Measurements from ENCODE around the gene RASGRF1. TPM values are rescaled to one million over a fixed set of nuclear protein-coding genes. Genes with fewer than 3 reads are reported as not detected.

The RASGRF1 gene
- total RNA-seq, 2 experiments from 2014 or later, result 3.0 to 4.5 TPM

- intact Hi-C loops (cut with micrococcal nuclease; ENCODE audit: unreplicated experiment), result no loop called here
- CTCF ChIA-PET (ENCODE audit: unreplicated experiment), result no interaction called here
- Histone ChIP-seq H4K20me1 (ENCODE audit: insufficient read depth, low read length) (no peaks in the 10 kb centered on the region), H3K36me3 (ENCODE audit: insufficient read depth, low read length) (no peaks in the 10 kb centered on the region), H3K4me1 (ENCODE audit: insufficient read depth, low read length, poor library complexity, severe bottlenecking) (peaks cover 17% of the 10 kb centered on the region), H3K27ac (ENCODE audit: low read depth, low read length, poor library complexity, severe bottlenecking) (no peak overlapping the region), H3K4me3 (ENCODE audit: low read depth, low read length, poor library complexity, severe bottlenecking) (no peak overlapping the region), H2AFZ (ENCODE audit: low read length) (no peak overlapping the region), H3K4me2 (ENCODE audit: low read length) (no peak overlapping the region), H3K9me2 (ENCODE audit: insufficient read depth, low read length) (no peaks in the 10 kb centered on the region), H3K79me2 (ENCODE audit: insufficient read depth, low read depth, low read length) (no peaks in the 10 kb centered on the region), H3K9me3 (ENCODE audit: low read length) (no peaks in the 10 kb centered on the region)
- no peak for TF ChIP-seq EZH2phosphoT487 (IDR thresholded peaks at IDR 0.05; ENCODE audit: borderline replicate concordance, low read depth, low read length)
- no peak for TF ChIP-seq CTCF (conservative IDR thresholded peaks at IDR 0.05; ENCODE audit: low read length)
- no peak for DNase-seq (ENCODE audit: low spot score)
- POLR2A ChIA-PET, result no interaction called here
- no TSS peak for BruUV-seq (replicated peaks)
Observed at GRCh38 chr15:78949461-78949860, 141.1 kb downstream of the RASGRF1 start.

- Histone ChIP-seq H3K36me3 (ENCODE audit: insufficient read depth, low read length) (no peaks in the 10 kb centered on the region), H2AFZ (ENCODE audit: low read length) (no peak overlapping the region), H3K4me2 (ENCODE audit: low read length) (no peak overlapping the region), H3K4me3 (ENCODE audit: low read depth, low read length, poor library complexity, severe bottlenecking) (no peak overlapping the region), H3K79me2 (ENCODE audit: insufficient read depth, low read depth, low read length) (no peaks in the 10 kb centered on the region), H3K9me2 (ENCODE audit: insufficient read depth, low read length) (no peaks in the 10 kb centered on the region), H3K4me1 (ENCODE audit: insufficient read depth, low read length, poor library complexity, severe bottlenecking) (peaks cover 22% of the 10 kb centered on the region), H3K27ac (ENCODE audit: low read depth, low read length, poor library complexity, severe bottlenecking) (no peak overlapping the region), H4K20me1 (ENCODE audit: insufficient read depth, low read length) (no peaks in the 10 kb centered on the region), H3K9me3 (ENCODE audit: low read length) (no peaks in the 10 kb centered on the region)
- DNase-seq (ENCODE audit: low spot score), result no peak
- intact Hi-C loops (cut with micrococcal nuclease; ENCODE audit: unreplicated experiment), result no loop called here
- TF ChIP-seq CTCF (conservative IDR thresholded peaks at IDR 0.05; ENCODE audit: low read length) (no peak), EZH2phosphoT487 (IDR thresholded peaks at IDR 0.05; ENCODE audit: borderline replicate concordance, low read depth, low read length) (no peak)
- BruUV-seq (replicated peaks), result no TSS peak
- ChIA-PET CTCF (ENCODE audit: unreplicated experiment) (no interaction called here), POLR2A (no interaction called here)
Observed at GRCh38 chr15:78947506-78947905, 143.1 kb downstream of the RASGRF1 start.

DNA sequence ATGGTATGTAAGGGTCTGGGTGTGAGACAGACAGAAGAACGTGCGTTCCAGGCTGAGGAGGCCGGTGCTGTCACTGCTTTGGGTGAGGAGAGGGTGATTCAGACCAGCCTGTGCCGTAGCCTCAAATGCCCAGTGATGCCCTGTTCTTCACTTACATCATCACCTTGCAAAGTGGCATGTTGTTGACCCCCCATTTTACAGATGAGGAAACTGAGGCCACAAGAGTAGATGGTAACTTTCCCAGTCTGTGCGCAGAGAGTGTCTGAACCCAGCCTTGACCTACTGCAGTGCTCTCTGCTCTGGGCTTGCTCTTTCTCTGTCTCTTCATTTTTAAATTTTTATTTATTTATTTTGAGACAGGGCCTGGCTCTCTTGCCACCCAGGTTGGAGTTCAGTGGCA lies 144.1 kb downstream of the RASGRF1 start:
- Histone ChIP-seq H4K20me1 (ENCODE audit: insufficient read depth, low read length) (no peaks in the 10 kb centered on the region), H3K4me3 (ENCODE audit: low read depth, low read length, poor library complexity, severe bottlenecking) (no peak overlapping the region), H3K27ac (ENCODE audit: low read depth, low read length, poor library complexity, severe bottlenecking) (no peak overlapping the region), H3K9me3 (ENCODE audit: low read length) (no peaks in the 10 kb centered on the region), H3K9me2 (ENCODE audit: insufficient read depth, low read length) (no peaks in the 10 kb centered on the region), H3K36me3 (ENCODE audit: insufficient read depth, low read length) (no peaks in the 10 kb centered on the region), H2AFZ (ENCODE audit: low read length) (no peak overlapping the region), H3K4me2 (ENCODE audit: low read length) (no peak overlapping the region), H3K4me1 (ENCODE audit: insufficient read depth, low read length, poor library complexity, severe bottlenecking) (peaks cover 16% of the 10 kb centered on the region), H3K79me2 (ENCODE audit: insufficient read depth, low read depth, low read length) (no peaks in the 10 kb centered on the region)
- intact Hi-C loops (cut with micrococcal nuclease; ENCODE audit: unreplicated experiment), result no loop called here
- TF ChIP-seq EZH2phosphoT487 (IDR thresholded peaks at IDR 0.05; ENCODE audit: borderline replicate concordance, low read depth, low read length) (no peak), CTCF (conservative IDR thresholded peaks at IDR 0.05; ENCODE audit: low read length) (no peak)
- DNase-seq (ENCODE audit: low spot score), result no peak
- ChIA-PET CTCF (ENCODE audit: unreplicated experiment) (no interaction called here), POLR2A (interaction anchor here (0.7 to 0.9 kb wide), 2 partner anchors 12 to 22 kb away, joined by 7 read pairs; no protein-coding TSS in a partner anchor)
- no TSS peak for BruUV-seq (replicated peaks)

Measured in OCI-LY7 (cell line).